Measurements from ENCODE around the gene SEMA4A.

SEMA4A gene

DNA sequence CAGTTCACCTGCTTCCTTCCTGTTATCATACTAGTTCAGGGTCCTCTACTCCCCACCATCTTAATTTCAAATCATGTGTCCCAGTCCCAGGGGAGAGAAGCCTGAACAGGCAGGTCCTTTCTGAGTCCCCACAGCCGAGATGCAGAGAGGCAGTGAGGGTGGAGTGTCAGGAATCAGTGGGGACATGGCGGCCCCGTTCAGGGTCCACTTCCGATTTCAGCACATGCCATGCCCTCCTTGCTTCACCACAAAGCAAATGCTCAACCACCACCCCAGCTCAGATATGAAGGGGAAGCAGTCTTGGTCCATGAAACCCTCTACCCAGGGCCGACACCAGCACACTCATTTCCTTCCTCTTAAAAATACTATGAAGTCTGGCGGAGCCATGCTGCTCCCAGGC, 5.2 kb upstream of the SEMA4A start:
- no peak for DNase-seq
- Histone ChIP-seq H3K27me3 (replicated peaks) (peaks cover 8% of the 10 kb centered on the region), H3K36me3 (replicated peaks) (no peaks in the 10 kb centered on the region), H3K4me3 (ENCODE audit: low read depth, low read length) (no peak overlapping the region), H3K27ac (no peak overlapping the region)
- TF ChIP-seq, protein P1, sequence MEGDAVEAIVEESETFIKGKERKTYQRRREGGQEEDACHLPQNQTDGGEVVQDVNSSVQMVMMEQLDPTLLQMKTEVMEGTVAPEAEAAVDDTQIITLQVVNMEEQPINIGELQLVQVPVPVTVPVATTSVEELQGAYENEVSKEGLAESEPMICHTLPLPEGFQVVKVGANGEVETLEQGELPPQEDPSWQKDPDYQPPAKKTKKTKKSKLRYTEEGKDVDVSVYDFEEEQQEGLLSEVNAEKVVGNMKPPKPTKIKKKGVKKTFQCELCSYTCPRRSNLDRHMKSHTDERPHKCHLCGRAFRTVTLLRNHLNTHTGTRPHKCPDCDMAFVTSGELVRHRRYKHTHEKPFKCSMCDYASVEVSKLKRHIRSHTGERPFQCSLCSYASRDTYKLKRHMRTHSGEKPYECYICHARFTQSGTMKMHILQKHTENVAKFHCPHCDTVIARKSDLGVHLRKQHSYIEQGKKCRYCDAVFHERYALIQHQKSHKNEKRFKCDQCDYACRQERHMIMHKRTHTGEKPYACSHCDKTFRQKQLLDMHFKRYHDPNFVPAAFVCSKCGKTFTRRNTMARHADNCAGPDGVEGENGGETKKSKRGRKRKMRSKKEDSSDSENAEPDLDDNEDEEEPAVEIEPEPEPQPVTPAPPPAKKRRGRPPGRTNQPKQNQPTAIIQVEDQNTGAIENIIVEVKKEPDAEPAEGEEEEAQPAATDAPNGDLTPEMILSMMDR (IDR thresholded peaks at IDR 0.05; ENCODE audit: low read depth, low read length, missing control alignments): no peak
- in situ Hi-C loops (cut with HindIII; ENCODE audit: low pct_ligation_motif_present, low sequenced_read_pairs): no loop called here

DNA sequence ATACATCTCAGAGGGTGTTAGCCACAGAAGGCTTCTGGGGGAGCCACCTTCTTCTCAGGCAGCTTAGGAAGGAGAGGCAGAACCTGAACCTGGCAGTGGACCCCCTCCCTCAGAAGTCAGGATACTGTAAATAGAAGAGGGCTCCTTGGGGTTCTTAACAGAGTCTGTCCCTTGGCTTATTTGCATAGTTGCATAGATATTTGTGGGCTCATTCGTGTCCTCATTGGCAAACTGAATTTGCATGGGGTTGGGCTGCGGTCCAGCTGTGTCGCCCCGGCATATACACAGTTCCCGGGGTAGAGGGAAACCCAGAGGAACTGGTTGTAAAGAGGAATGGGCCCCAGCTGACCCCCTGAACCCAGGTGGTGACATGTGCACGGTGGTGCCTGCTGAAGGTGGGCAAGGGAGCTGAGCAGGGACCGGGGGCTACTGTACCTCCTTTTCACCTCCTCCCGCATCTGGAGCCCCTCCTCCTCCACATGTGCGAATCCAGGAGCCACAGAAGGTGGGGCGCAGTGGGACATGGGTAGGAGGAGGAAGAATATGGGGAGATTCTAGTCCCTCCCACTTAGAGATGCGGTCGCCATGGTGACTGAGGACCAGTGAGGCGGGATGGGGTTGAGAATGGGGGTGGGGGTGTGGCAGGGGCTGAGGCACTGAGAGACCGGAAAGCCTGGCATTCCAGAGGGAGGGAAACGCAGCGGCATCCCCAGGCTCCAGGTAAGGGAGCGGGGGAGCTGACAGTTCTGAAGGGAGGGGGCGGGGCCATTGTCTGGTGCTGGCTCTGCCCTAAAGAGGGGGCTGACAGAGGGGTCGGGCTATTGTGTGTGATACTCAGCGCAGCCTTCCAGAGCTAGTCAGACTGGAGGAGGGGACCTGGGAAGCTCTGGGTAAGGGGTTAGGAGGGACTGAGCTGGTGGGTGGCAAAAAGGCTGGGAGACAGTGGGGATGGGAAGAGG, 3.7 kb upstream of the SEMA4A start:
- in situ Hi-C loops (cut with HindIII; ENCODE audit: low pct_ligation_motif_present, low sequenced_read_pairs): no loop called here
- H3K36me3 ChIP-seq (replicated peaks): no peaks in the 10 kb centered on the region
- H3K4me3 ChIP-seq (ENCODE audit: low read depth, low read length): no peak overlapping the region
- DNase-seq: no peak
- no peak overlapping the region for H3K27ac ChIP-seq
- TF ChIP-seq, protein P1 (IDR thresholded peaks at IDR 0.05; ENCODE audit: low read depth, low read length, missing control alignments): no peak
- peaks cover 8% of the 10 kb centered on the region for H3K27me3 ChIP-seq (replicated peaks)

DNA sequence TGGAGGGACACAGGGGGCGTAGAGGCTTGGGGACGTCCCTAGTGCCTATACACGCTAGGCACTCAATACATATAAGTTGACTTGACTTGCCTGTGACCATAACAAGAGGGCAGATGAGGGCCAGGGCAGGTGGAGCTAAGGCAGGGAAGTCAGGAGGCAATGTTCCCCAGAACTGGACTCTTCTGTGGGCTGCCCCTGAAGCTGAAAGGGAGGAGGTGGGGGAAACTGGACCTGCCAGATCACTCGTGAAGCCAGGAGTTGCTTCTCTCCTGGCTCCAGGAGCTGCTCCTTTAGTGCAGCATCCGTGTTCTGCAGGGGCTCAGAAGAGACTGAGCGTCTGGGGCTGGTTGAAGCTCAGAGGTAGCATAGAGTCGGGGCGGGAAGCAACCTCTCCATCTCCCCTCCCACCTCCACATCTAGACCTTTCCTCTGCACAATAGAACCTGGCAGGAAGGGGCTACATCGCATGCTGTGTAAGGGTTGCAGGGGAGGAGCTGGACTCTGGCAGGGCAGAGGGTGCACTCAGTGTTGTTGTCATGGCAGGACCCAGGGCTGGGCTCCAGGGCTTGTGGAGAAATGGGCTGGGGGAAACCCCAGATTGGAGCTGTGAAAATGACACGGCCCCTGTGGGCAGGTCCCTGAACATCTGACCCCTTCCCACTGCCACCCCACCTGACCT, 2.9 kb upstream of the SEMA4A start:
- Histone ChIP-seq H3K27me3 (replicated peaks) (peaks cover 8% of the 10 kb centered on the region), H3K4me3 (ENCODE audit: low read depth, low read length) (no peak overlapping the region), H3K36me3 (replicated peaks) (no peaks in the 10 kb centered on the region), H3K27ac (no peak overlapping the region)
- DNase-seq: no peak
- TF ChIP-seq, protein P1 (IDR thresholded peaks at IDR 0.05; ENCODE audit: low read depth, low read length, missing control alignments): no peak
- in situ Hi-C loops (cut with HindIII; ENCODE audit: low pct_ligation_motif_present, low sequenced_read_pairs): no loop called here

DNA sequence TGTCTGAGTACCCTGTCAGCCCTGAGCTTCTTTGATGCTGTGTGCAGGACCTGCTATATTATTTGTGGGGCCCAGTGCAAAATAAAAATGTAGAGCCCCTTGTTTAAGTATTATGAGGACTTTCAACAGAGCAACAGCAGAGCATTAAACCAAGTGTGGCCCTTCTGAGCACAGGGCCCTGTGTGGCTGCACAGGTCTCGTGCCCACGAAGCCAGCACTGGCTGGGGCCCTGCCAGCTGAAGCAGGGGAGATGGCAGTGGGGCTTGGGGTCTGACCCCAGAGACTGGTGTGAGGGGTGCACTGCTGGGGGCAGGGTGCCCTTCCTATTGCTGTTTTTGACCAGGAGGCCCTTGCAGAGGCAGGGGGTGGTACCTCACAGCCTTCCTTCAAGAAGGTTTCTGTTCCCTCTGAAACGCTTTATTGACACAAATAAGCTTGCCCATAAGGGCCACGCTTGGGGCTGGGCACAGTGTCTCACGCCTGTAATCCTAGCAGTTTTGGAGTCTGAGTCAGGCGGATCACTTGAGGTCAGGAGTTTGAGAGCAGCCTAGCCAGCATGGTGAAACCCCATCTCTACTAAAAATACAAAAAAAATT, 2.2 kb upstream of the SEMA4A start:
- in situ Hi-C loops (cut with HindIII; ENCODE audit: low pct_ligation_motif_present, low sequenced_read_pairs): no loop called here

DNA sequence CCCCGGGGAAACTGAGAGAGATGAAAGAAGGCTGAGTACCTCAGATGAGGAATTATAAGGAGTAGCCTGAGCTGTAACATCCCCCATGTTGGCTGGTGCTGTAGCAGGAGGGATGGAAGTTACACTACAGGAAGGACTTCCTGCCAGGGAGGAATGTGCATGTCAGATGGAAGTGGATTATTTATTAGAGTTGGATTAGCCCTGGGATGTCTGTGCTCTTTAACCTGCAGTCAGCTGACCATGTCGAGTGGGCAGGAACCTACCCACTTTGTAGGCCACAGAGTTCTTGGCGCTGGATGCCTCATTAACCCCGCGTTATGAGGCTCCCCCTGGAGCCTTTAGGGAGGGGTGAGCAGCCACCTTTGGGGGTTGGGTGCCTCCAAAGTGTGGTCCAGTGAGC, 757 bp upstream of the SEMA4A start:
- TF ChIP-seq, protein P1 (IDR thresholded peaks at IDR 0.05; ENCODE audit: low read depth, low read length, missing control alignments): no peak
- H3K36me3 ChIP-seq (replicated peaks): no peaks in the 10 kb centered on the region
- in situ Hi-C loops (cut with HindIII; ENCODE audit: low pct_ligation_motif_present, low sequenced_read_pairs): no loop called here
- no peak for DNase-seq
- no peak overlapping the region for H3K27ac ChIP-seq
- H3K4me3 ChIP-seq (ENCODE audit: low read depth, low read length): no peak overlapping the region
- H3K27me3 ChIP-seq (replicated peaks): peaks cover 8% of the 10 kb centered on the region

More for the DNA sequence above, 2.2 kb upstream of the SEMA4A start:
- Histone ChIP-seq H3K27me3 (replicated peaks) (peaks cover 8% of the 10 kb centered on the region), H3K4me3 (ENCODE audit: low read depth, low read length) (no peak overlapping the region), H3K27ac (no peak overlapping the region), H3K36me3 (replicated peaks) (no peaks in the 10 kb centered on the region)
- TF ChIP-seq, protein P1 (IDR thresholded peaks at IDR 0.05; ENCODE audit: low read depth, low read length, missing control alignments): no peak
- peak; percentile 40 for DNase-seq

Data from brain microvascular endothelial cell (primary cell).